ENCODE measurements around the gene HOXD10. TPM values are rescaled to one million over a fixed set of nuclear protein-coding genes. Genes with fewer than 3 reads are reported as not detected.

The HOXD10 gene
- total RNA-seq, 1 donor from 2014 or later = 0.52 TPM

- Histone ChIP-seq H3K9me3 (ENCODE audit: control insufficient read depth in 3 of 3, low read length in 3 of 3) (no peaks in the 10 kb centered on the region), H3K27me3 (ENCODE audit: control insufficient read depth in 3 of 3, insufficient read depth in 3 of 3, low read length in 3 of 3) (peaks cover 93 to 98% (median 96%) of the 10 kb centered on the region in 3 donors), H3K36me3 (ENCODE audit: control insufficient read depth in 3 of 3, insufficient read depth in 3 of 3, low read length in 3 of 3) (no peaks in the 10 kb centered on the region), H3K9ac (ENCODE audit: low read depth in 1 of 3, low read length in 3 of 3) (no peak overlapping the region), H3K4me1 (ENCODE audit: control insufficient read depth in 3 of 3, insufficient read depth in 3 of 3, low read length in 3 of 3) (peaks cover 16 to 25% (median 24%) of the 10 kb centered on the region in 3 donors), H3K4me3 (ENCODE audit: low read length in 3 of 3) (no peak overlapping the region), H3K27ac (ENCODE audit: low read depth, low read length) (no peak overlapping the region)
Observed at GRCh38 chr2:176095421-176095820, 21.2 kb upstream of the HOXD10 start.

- Histone ChIP-seq H3K4me3 (ENCODE audit: low read length in 3 of 3) (peak overlapping the region; percentile 38 to 62 (median 39)), H3K27me3 (ENCODE audit: control insufficient read depth in 3 of 3, insufficient read depth in 3 of 3, low read length in 3 of 3) (peaks cover 93 to 98% (median 96%) of the 10 kb centered on the region in 3 donors), H3K36me3 (ENCODE audit: control insufficient read depth in 3 of 3, insufficient read depth in 3 of 3, low read length in 3 of 3) (no peaks in the 10 kb centered on the region), H3K4me1 (ENCODE audit: control insufficient read depth in 3 of 3, insufficient read depth in 3 of 3, low read length in 3 of 3) (peaks cover 16 to 25% (median 24%) of the 10 kb centered on the region in 3 donors), H3K9ac (ENCODE audit: low read depth in 1 of 3, low read length in 3 of 3) (no peak overlapping the region), H3K27ac (ENCODE audit: low read depth, low read length) (no peak overlapping the region), H3K9me3 (ENCODE audit: control insufficient read depth in 3 of 3, low read length in 3 of 3) (no peaks in the 10 kb centered on the region)
Observed at GRCh38 chr2:176096243-176096985, 20.2 kb upstream of the HOXD10 start.

GRCh38 chr2:176096986-176097819, 19.4 kb upstream of the HOXD10 start:
- peaks cover 93 to 98% (median 96%) of the 10 kb centered on the region in 3 donors for H3K27me3 ChIP-seq (ENCODE audit: control insufficient read depth in 3 of 3, insufficient read depth in 3 of 3, low read length in 3 of 3)
- no peaks in the 10 kb centered on the region for H3K9me3 ChIP-seq (ENCODE audit: control insufficient read depth in 3 of 3, low read length in 3 of 3)
- peaks cover 16 to 25% (median 24%) of the 10 kb centered on the region in 3 donors for H3K4me1 ChIP-seq (ENCODE audit: control insufficient read depth in 3 of 3, insufficient read depth in 3 of 3, low read length in 3 of 3)
- H3K36me3 ChIP-seq (ENCODE audit: control insufficient read depth in 3 of 3, insufficient read depth in 3 of 3, low read length in 3 of 3) = no peaks in the 10 kb centered on the region
- H3K27ac ChIP-seq (ENCODE audit: low read depth, low read length) = no peak overlapping the region
- peak overlapping the region; percentile 39 to 69 (median 62) for H3K4me3 ChIP-seq (ENCODE audit: low read length in 3 of 3)
- H3K9ac ChIP-seq (ENCODE audit: low read depth in 1 of 3, low read length in 3 of 3) = peak overlapping the region in 2 of 3 donors; percentile 50 to 54

GRCh38 chr2:176097820-176098365, 18.7 kb upstream of the HOXD10 start:
- H3K4me3 ChIP-seq (ENCODE audit: low read length in 3 of 3) = peak overlapping the region in 2 of 3 donors; percentile 17 to 62
- peaks cover 16 to 25% (median 24%) of the 10 kb centered on the region in 3 donors for H3K4me1 ChIP-seq (ENCODE audit: control insufficient read depth in 3 of 3, insufficient read depth in 3 of 3, low read length in 3 of 3)
- peak overlapping the region in 1 of 3 donors; percentile 19 for H3K9ac ChIP-seq (ENCODE audit: low read depth in 1 of 3, low read length in 3 of 3)
- peaks cover 99 to 100% (median 100%) of the 10 kb centered on the region in 3 donors for H3K27me3 ChIP-seq (ENCODE audit: control insufficient read depth in 3 of 3, insufficient read depth in 3 of 3, low read length in 3 of 3)
- no peak overlapping the region for H3K27ac ChIP-seq (ENCODE audit: low read depth, low read length)
- no peaks in the 10 kb centered on the region for H3K9me3 ChIP-seq (ENCODE audit: control insufficient read depth in 3 of 3, low read length in 3 of 3)
- no peaks in the 10 kb centered on the region for H3K36me3 ChIP-seq (ENCODE audit: control insufficient read depth in 3 of 3, insufficient read depth in 3 of 3, low read length in 3 of 3)

- H3K9me3 ChIP-seq (ENCODE audit: control insufficient read depth in 3 of 3, low read length in 3 of 3) = no peaks in the 10 kb centered on the region
- H3K4me3 ChIP-seq (ENCODE audit: low read length in 3 of 3) = no peak overlapping the region
- peaks cover 98 to 100% (median 99%) of the 10 kb centered on the region in 3 donors for H3K27me3 ChIP-seq (ENCODE audit: control insufficient read depth in 3 of 3, insufficient read depth in 3 of 3, low read length in 3 of 3)
- no peak overlapping the region for H3K27ac ChIP-seq (ENCODE audit: low read depth, low read length)
- H3K36me3 ChIP-seq (ENCODE audit: control insufficient read depth in 3 of 3, insufficient read depth in 3 of 3, low read length in 3 of 3) = no peaks in the 10 kb centered on the region
- no peak overlapping the region for H3K9ac ChIP-seq (ENCODE audit: low read depth in 1 of 3, low read length in 3 of 3)
- peaks cover 15 to 20% (median 20%) of the 10 kb centered on the region in 3 donors for H3K4me1 ChIP-seq (ENCODE audit: control insufficient read depth in 3 of 3, insufficient read depth in 3 of 3, low read length in 3 of 3)
Observed at GRCh38 chr2:176098366-176099158, 18.0 kb upstream of the HOXD10 start.

- Histone ChIP-seq H3K27ac (ENCODE audit: low read depth, low read length) (no peak overlapping the region), H3K36me3 (ENCODE audit: control insufficient read depth in 3 of 3, insufficient read depth in 3 of 3, low read length in 3 of 3) (no peaks in the 10 kb centered on the region), H3K4me3 (ENCODE audit: low read length in 3 of 3) (no peak overlapping the region), H3K27me3 (ENCODE audit: control insufficient read depth in 3 of 3, insufficient read depth in 3 of 3, low read length in 3 of 3) (peaks cover 98 to 100% (median 99%) of the 10 kb centered on the region in 3 donors), H3K4me1 (ENCODE audit: control insufficient read depth in 3 of 3, insufficient read depth in 3 of 3, low read length in 3 of 3) (peaks cover 15 to 24% (median 23%) of the 10 kb centered on the region in 3 donors), H3K9ac (ENCODE audit: low read depth in 1 of 3, low read length in 3 of 3) (no peak overlapping the region), H3K9me3 (ENCODE audit: control insufficient read depth in 3 of 3, low read length in 3 of 3) (no peaks in the 10 kb centered on the region)
Observed at GRCh38 chr2:176099159-176099727, 17.3 kb upstream of the HOXD10 start.

GRCh38 chr2:176099728-176100546, 16.6 kb upstream of the HOXD10 start, which contains the start of gene HOXD12:
HOXD12 (plus strand) TSS chr2:176099795; CDS start chr2:176099802, 7 bp downstream.
- Histone ChIP-seq H3K27ac (ENCODE audit: low read depth, low read length) (no peak within 1 kb of the TSS), H3K27me3 (ENCODE audit: control insufficient read depth in 3 of 3, insufficient read depth in 3 of 3, low read length in 3 of 3) (peaks cover 98 to 100% (median 99%) of the 10 kb centered on the region in 3 donors), H3K4me3 (ENCODE audit: low read length in 3 of 3) (no peak within 1 kb of the TSS), H3K36me3 (ENCODE audit: control insufficient read depth in 3 of 3, insufficient read depth in 3 of 3, low read length in 3 of 3) (no peaks in the 10 kb centered on the region), H3K4me1 (ENCODE audit: control insufficient read depth in 3 of 3, insufficient read depth in 3 of 3, low read length in 3 of 3) (peaks cover 15 to 31% (median 27%) of the 10 kb centered on the region in 3 donors), H3K9ac (ENCODE audit: low read depth in 1 of 3, low read length in 3 of 3) (no peak within 1 kb of the TSS), H3K9me3 (ENCODE audit: control insufficient read depth in 3 of 3, low read length in 3 of 3) (no peaks in the 10 kb centered on the region)

- Histone ChIP-seq H3K9me3 (ENCODE audit: control insufficient read depth in 3 of 3, low read length in 3 of 3) (no peaks in the 10 kb centered on the region), H3K9ac (ENCODE audit: low read depth in 1 of 3, low read length in 3 of 3) (no peak overlapping the region), H3K4me1 (ENCODE audit: control insufficient read depth in 3 of 3, insufficient read depth in 3 of 3, low read length in 3 of 3) (peaks cover 15 to 34% (median 27%) of the 10 kb centered on the region in 3 donors), H3K36me3 (ENCODE audit: control insufficient read depth in 3 of 3, insufficient read depth in 3 of 3, low read length in 3 of 3) (no peaks in the 10 kb centered on the region), H3K27me3 (ENCODE audit: control insufficient read depth in 3 of 3, insufficient read depth in 3 of 3, low read length in 3 of 3) (peaks cover 98 to 100% (median 99%) of the 10 kb centered on the region in 3 donors), H3K4me3 (ENCODE audit: low read length in 3 of 3) (no peak overlapping the region), H3K27ac (ENCODE audit: low read depth, low read length) (no peak overlapping the region)
Observed at GRCh38 chr2:176100547-176101140, 15.9 kb upstream of the HOXD10 start.

All from skeletal muscle tissue (tissue), 4 donors.